ENCODE results near the gene KLF3.
A peak's percentile ranks its signal among the peaks of the same experiment; 100 is the strongest.

KLF3 gene

DNA sequence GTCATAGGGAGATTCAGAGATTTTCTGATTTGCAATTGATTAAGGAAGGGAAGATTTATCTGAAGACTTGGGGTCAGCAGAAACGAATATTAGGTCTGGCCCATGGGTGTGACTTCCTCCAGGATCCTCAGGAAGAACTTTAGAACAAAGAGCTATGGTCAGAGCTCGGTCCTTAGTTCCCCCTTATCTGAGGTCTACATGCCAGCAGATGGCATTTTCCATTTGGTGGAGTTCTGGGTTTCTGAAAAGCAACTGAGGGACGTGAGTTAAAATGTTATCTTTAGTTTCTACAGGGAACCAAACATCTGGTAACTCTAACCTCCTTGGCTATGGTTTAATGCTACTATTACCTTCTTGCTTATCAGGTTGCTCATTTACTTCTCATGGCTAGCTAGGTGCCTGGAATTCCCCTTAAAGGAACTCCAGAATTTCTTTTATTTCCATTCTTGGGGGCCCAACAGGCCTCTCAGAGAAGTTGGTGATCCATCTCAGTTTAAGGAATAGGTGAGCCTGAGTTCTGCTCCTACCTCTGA, 40.7 kb downstream of the KLF3 start:
- no peak for DNase-seq

DNA sequence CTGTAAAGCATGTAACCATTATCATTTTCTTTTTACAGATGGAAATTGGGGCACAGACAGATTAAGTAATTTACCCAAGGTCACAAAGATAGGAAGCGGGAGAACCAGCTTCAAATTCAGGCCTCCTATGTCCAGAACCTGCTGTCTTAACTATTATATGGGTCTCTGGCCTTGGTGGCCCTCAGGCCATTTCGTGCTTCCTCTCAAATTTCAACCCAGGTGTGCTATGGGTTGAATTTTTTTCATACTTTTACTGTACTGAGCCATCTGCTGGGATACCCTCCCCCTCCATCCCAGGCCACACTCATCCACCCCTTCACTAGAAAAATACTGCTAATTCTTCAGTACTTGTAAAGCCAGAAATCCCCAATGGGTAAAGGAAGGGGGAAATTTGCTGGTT, 42.3 kb downstream of the KLF3 start:
- DNase-seq, result no peak

DNA sequence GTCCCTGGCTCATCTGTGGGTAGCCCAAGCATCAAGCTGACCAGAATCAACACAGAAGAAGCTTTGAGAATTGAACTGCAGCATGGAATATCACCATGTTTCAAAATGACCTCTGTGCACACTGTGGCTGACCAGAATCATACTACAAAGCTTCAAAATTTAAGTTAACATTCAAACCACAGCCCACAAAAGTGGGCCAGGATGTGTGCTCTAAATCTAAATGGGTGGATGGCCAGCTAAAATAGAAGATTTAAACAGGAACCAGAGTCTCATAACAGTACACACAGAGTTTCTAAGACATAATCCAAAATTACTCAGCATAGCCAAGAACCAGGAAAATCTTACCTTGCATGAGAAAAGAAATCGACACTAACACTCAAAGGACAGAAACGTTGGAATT, 46.1 kb downstream of the KLF3 start:
- no peak for DNase-seq

DNA sequence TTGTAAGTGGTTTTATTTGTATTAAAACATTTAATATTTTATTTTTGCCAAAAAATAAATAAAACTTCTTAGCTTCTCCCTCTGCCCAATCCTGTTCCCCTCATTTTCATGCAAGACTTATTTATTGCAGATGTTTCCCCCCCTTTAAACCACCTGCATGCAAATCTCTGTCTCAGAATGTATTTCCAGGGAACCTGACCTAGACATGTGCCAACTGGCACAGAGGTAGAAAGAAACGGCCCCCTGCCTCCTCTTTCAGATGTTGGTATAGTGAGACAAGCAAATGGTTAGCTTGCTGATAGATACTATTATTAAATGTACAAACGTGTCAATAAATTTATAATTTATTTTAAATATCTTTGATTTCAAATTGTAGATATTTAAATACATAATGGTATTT, 47.1 kb downstream of the KLF3 start:
- no peak for DNase-seq

DNA sequence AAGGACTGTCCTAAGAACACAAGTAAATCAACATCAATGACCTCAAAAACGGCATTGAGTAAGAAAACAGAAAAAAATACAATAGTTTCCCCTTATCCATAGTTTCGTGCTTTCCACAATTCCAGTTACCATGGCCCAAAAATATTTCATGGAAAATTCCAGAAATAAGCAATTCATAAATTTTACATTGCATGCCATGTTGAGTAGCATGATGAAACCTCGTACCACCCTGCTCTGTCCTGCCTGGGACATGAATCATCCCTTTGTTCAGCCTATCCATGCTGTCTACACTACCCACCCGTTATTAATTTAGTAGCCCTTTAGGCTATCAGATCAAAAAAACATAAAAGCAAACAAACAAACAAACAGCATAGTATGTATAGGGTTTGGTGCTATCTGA, 51.1 kb downstream of the KLF3 start:
- no peak for DNase-seq

DNA sequence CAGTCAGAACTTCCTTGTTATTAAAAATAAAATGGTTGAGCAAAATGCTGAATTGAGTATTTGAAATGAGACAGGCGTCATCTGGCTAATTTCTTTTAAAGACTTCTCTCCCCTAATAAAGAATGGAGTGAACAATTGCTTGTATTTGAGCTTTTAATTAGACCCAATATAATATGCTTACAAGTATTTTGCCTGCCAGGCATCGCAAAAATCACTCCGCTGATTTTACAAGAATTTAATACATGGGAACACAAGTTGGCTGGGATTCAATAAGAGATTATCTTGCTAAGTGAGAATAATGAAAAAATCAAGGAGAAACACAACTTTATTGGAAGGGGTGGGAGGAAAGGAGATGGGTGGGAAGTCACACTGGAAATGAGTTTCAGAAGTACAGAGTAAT, 52.3 kb downstream of the KLF3 start:
- DNase-seq, result no peak

DNA sequence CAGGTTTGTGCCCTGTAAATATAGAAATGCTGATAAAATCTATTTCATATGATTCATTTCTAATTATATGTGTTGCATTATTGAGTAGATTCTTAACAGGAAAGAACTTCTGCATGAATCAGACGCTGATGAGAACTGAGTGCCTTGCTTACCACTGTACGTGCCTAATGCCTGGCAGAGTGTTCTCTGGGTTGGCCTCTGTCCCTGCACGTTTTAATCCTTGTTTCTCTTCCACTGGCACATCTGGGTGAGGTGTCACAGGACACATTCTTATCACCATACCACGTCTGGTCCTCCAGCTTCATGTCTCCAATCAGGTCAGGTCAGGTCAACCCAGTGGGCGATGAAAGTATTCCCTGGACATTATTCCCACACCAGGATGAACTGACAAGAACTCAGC, 53.6 kb downstream of the KLF3 start:
- DNase-seq, result no peak

DNA sequence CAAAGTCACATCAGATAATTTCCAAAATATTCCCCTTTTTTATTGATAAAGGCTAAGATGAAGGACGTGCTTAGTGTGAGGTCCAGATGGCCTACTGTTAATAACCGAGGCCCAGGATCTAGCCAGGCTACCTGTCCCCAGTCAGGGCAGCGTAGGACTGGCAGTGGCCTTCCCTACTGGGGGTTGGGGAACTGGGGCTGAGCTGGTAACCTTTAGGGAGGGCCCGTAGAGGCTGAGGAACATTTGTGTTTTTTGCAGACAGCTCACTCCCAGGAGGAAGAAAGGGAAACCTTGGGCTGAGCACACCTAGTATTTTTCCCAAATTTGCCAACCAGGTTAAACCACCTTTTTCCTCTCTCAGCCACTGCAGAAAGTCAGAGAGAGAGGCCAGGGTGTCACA, 59.1 kb downstream of the KLF3 start:
- DNase-seq, result no peak

DNA sequence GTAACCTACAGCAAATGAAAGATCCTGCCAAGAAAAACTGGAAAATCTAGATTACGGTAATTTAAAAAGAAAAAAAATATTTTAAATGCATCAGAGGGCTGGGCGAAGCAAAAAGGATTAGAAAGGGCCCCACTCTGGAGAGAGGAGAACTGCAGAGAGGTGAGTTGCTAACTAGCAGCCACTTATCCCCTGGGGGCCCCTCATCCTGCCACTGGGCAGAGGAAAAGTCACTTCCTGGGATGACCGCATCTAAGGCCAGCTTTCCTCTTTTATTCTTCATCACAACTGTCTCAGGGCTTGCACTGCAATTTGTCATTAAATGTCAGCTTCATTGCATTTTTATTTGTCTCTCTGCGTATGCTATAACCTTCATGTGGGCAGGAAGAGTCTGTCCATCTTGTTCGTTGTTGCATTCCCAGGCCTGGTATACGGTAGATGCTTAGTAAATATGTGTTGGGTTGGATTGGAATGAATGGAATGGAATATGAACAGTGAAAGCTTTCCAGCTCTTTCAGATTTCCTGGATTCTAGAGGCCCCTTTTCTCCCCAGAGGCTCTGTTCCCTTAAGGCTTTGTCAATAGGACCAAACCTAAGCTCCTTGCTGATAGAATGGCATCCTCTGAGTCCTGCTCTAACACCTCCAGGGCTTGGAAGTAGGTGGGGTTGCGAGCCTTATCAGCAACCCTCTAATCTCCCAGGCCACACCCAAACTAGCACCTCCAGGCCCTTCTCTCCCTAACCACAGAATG, 59.9 kb downstream of the KLF3 start:
- DNase-seq, result no peak

DNA sequence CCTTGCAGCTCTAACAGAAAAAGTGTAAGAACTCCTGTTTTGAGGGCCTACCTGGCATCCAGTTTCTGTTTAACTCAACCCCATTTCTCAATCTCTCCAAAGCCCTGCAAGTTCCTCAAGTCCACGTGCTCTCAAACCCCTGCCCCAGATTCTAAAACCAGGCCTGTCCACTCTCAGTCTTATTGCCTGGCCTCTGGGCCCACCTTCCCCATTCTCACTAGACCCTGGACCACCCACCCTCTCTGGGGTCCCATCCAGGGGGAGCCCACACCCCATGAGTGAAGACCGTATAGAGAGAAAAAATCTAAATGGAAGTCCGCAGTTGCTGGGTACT, 60.4 kb downstream of the KLF3 start:
- no peak for DNase-seq

DNA sequence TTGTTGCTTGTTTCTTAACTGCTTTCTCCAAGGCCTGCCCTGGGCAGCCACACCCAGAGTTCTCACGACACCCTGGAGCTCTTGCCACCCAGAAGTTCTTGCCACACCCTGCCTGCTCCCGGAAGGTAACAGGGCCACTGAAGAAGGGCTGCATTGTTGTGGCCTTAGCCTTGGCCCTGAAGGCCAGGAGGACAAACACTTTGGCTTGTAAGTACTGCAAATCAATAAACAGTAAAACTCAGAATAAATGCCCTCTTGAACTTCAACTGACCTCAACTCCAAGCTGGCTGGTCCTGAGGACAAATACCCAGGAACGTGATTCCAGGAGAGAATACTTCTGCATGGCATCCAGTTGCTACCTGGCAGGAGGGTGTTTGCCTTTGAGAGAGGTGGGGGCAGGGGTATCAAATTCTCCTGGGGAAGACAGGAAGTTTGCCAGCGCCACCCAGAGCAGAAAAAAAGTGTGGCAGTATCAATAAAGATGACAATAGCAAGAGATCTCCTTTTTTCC, 64.7 kb downstream of the KLF3 start:
- no peak for DNase-seq

DNA sequence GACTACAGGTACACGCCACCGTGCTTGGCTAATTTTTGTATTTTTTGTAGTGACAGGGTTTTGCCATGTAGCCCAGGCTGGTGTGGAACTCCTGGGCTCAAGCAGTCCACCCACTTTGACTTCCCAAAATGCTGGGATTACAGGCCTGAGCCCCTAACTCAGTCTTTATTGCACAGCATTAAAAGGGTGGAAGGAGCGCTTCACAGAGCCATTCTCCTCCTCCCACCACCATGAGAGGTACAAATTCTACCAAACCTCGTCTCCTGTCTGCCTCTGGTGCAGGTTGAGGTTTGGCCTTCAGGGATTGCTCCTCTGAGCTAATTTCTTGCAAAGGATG, 66.5 kb downstream of the KLF3 start:
- DNase-seq, result no peak

DNA sequence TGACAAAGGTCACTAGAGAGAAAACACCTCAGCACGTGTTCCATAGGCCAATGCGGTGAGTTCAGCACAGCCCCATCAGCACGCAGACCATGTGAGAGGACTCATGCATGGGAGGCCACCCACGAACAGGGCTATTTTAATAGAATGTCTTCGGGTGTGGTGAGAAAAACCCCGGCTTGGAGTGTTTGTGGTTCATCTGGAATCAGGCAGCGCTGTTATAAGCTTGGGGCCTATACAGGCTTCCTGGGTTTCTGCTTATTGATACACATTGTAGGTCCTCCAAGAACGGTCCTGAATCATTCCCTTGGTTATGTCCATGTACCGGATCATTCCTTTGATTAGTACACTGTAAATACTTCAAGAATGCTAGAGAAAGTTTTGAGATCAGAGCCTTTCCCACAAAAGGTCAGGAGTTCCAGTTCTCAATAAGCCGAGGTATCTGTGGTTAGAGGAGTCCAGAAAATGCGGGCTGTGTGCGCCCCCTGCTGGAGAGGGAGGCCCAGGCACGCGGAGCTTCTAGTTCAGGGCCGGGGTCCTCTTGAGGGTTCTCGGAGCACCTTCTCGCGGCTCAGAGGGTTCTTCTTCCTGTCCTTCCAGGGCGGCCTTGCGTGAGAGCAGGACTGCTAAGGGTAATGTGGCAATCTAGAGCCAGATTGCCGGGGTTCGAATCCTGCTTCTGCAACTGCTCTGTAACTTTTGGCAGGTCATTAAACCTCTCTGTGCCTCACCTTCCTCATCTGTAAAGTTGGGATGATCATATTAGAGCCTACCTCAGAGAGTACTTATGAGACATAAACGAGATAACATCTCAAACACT, 67.0 kb downstream of the KLF3 start:
- DNase-seq, result peak; percentile 81

DNA sequence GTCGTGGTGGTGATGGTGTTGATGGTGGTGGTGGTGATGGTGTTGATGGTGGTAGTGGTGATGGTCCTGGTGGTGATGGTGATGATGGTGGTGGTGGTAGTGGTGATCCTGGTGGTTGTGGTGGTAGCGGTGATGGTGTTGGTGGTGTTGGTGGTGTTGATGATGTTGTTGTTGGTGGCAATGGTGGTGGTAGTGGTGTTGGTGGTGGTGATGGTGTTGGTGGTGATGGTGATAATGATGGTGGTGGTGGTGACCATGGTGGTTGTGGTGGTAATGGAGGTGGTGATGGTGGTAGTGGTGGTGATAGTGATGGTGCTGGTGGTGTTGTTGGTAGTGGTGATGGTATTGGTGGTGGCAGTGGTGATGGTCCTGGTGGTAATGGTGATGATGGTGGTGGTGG, 69.7 kb downstream of the KLF3 start:
- DNase-seq, result no peak

DNA sequence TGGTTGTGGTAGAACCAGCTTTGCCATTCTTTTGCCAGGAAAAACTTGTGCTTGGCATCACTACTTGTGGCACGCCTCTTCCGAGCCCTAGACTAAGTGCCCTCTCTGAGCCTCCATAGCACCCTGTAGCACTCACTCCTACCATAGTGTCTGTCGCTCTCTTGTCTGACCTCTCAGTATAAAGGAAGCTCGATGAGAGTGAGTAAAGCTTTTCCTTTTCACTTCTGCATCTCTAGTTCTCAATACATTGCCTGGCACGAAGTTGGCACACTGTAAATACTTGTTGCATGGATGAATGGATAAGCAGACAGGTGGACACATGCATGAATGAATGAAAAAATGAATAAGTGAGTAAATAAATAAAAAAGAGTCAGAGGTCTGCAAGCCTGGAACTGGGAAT, 70.4 kb downstream of the KLF3 start:
- DNase-seq, result no peak

DNA sequence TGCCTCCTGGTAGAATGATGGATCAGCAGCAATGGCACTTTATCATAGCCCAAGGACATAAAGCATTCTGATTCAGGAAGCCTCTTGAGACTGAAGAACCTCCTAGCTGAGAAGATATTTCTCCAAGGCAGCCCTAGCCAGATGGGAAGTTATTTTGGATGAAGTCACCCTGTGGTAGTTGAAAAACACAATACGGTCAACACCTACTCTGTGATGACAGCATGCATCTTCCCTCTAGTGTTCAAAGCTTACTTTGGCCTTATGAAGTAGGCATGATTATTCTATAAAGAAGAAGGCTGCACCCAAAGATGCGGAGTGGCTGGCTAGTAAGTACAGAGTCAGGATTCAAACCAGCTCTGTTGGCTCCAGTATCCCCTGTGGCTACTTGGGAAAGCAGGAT, 70.9 kb downstream of the KLF3 start:
- no peak for DNase-seq

DNA sequence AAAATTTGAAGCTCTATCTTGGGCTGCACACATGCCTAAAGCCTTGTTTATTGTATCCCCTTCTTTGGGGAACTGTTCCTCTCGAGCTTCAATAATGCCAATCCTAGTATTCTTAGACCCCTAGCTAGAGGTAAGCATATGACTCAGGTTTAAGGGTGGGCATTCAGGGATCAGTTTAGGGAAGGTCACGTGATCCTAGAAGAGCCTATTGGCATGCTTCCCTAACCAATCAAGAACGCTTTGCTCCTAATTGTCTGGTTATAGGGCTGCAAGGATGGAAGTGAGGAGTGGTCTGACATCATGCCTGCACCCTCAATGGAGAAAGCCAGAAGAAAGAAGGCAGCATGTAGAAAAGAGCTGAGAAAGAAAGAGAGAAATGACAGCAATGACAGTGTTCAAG, 71.9 kb downstream of the KLF3 start:
- no peak for DNase-seq

DNA sequence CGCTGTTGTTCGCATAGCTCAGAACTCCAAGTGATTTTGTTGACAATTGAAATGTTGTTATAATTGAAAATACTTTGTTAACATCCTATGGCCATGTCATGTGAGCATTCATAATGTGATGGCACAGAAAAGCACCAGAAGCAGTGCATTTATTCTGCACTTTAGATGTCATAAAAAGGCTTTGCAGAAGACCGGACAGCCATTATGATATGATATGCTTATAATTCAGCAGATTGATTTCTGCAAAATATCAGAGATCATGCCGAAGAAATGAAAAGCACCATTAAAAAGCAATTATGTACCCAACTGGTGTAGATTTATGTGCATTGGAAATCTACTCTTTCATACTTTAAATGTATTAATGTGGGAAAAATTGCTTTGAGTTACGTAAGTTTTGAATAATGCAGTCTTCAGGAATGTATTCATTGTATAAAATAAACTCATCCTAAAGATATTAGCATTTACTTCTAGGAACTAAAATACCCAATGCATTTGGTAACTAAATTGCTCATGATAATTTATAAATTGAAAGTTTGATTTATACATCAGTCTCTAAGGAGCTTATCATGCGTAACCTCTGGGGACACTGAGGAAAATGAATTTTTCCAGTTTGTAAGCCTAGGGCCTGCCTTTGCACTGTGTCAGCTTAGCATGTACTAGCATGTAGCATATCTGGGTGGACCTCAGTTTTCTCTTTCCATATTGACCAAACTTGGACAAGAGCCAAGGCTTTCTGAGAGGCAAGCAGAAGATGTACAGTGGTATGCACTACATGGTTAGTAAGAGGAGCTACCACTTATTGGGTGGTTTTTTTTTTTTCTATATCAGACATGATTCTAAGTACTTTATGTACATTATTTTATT, 75.2 kb downstream of the KLF3 start:
- DNase-seq, result no peak

DNA sequence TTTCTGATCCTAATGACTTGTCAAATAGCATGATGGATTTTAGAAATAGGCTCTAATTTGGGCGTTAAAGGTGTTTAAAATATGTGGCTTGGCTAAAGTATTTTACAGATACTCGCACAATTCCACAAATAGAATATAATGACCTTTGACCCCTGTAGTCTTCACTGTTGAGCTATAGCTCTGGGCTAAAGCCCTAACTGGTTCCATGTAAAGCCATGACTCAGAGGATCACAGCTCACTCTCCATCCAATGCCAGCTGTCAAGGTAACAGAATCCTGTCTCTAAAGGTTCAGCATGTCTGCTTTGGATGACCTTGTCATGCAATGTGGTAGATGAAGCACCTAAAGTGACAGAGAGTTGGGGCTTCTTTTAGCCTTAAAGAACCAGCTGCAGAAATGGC, 76.3 kb downstream of the KLF3 start:
- DNase-seq, result no peak

DNA sequence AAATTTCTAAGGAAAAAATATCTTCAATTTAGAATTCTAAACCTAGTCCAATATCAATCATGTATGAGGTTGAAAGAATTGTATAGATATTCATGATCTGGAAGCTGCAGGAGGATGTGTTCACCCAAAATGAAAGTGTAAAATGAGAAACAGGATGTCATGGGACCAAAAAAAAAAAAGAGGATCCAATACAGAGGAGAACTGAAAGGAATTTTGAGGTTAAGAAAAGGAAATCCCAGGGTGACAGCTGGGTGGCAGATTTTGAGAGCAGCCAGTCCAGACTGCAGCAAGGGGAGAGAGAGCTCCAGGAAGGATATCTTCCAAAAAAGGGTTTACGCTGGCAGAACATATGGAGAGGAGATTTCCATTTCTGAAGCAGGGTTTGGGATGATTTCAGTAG, 79.9 kb downstream of the KLF3 start:
- no peak for DNase-seq

DNA sequence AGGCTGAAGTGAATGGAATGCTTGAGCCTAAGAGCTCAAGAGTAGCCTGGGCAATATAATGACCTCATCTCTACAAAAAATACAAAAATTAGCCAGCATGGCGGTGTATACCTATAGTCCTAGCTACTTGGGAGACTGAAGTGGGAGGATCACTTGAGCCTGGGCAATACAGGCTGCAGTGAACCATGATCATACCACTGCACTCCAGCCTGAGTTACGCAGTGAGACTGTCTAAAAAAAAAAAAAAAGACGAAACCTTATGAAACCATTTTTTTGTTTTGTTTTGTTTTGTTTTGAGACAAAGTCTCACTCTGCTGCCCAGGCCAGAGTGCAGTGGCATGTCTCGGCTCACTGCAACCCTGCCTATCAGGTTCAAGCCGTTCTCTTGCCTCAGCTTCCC, 81.9 kb downstream of the KLF3 start:
- no peak for DNase-seq

DNA sequence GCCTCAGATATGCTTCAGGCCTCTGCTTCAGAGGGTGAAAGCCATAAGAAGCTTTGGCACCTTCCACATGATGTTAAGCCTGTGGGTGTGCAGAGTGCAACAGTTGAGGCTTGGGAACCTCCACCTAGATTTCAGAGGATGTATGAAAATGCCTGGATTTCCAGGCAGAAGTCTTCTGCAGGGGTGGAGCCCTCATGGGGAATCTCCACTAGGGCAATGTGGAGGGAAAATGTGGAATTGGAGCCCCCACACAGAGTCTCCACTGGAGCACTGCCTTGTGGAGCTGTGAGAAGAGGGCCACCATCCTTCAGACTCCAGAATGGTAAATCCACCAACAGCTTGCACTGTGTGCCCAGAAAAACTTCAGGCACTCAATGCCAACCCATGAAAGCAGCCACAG, 83.6 kb downstream of the KLF3 start:
- DNase-seq, result no peak

DNA sequence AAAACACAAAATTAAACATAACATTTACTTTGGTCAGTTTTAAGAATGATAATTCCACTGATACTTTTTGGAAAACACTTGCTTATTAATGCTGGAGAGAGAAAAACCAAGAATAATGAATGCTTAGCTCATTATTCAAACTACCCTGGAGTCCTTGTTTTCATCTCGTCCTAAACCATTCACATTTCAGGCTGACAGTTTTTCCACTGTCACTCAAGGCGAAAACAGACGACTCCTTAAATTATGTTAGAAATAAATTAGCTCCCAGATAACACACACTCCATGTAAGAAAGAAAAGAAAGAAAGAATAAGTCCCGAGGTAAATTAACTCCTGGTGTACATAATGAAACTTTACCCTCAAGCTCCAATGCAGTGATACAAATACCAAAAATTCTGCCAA, 85.3 kb downstream of the KLF3 start:
- DNase-seq, result no peak
